Fibroblast of lung (primary cell): ENCODE data around the gene SPI1.

Experiments
- EZH2 ChIP-seq: IDR thresholded peaks from 2 replicates; pipeline ENCODE4 v1.5.1; 2012; ENCODE audit warnings: low read length, control low read depth, mild to moderate bottlenecking; ENCODE audit errors: missing control alignments
- TF ChIP-seq, protein P1 (sequence below), 2 donors: IDR thresholded peaks in 1 of 2; conservative IDR thresholded peaks in 1 of 2; 1 replicate in 1 of 2; 2 replicates in 1 of 2; pipeline ENCODE4 v1.5.1; 2011 to 2012; ENCODE audit warnings: low read length in 2 of 2, control low read depth in 1 of 2, inconsistent platforms in 1 of 2, low read depth in 1 of 2, mild to moderate bottlenecking in 1 of 2

GRCh38 chr11:47342036-47342803 lies 36.1 kb downstream of the SPI1 start:
- TF ChIP-seq, protein P1, sequence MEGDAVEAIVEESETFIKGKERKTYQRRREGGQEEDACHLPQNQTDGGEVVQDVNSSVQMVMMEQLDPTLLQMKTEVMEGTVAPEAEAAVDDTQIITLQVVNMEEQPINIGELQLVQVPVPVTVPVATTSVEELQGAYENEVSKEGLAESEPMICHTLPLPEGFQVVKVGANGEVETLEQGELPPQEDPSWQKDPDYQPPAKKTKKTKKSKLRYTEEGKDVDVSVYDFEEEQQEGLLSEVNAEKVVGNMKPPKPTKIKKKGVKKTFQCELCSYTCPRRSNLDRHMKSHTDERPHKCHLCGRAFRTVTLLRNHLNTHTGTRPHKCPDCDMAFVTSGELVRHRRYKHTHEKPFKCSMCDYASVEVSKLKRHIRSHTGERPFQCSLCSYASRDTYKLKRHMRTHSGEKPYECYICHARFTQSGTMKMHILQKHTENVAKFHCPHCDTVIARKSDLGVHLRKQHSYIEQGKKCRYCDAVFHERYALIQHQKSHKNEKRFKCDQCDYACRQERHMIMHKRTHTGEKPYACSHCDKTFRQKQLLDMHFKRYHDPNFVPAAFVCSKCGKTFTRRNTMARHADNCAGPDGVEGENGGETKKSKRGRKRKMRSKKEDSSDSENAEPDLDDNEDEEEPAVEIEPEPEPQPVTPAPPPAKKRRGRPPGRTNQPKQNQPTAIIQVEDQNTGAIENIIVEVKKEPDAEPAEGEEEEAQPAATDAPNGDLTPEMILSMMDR (conservative IDR thresholded peaks at IDR 0.05 in 1 of 2, IDR thresholded peaks at IDR 0.05 in 1 of 2; ENCODE audit: low read depth in 1 of 2, low read length in 2 of 2), result no peak
- no peak for TF ChIP-seq EZH2
